ENCODE data around the gene MKLN1.

The MKLN1 gene

GRCh38 chr7:131522325-131522930, 194.8 kb downstream of the MKLN1 start:
- DNase-seq (ENCODE audit: low spot score): no peak

- DNase-seq (ENCODE audit: low spot score): no peak
Measured at GRCh38 chr7:131524115-131524514, 196.4 kb downstream of the MKLN1 start.

- no peak for DNase-seq (ENCODE audit: low spot score)
Measured at GRCh38 chr7:131524703-131525102, 197.0 kb downstream of the MKLN1 start.

GRCh38 chr7:131525820-131526219, 198.1 kb downstream of the MKLN1 start:
- DNase-seq (ENCODE audit: low spot score): no peak

GRCh38 chr7:131527456-131527855, 199.8 kb downstream of the MKLN1 start:
- no peak for DNase-seq (ENCODE audit: low spot score)

- DNase-seq (ENCODE audit: low spot score): no peak
Measured at GRCh38 chr7:131529179-131529578, 201.5 kb downstream of the MKLN1 start.

GRCh38 chr7:131529617-131530016, 201.9 kb downstream of the MKLN1 start:
- no peak for DNase-seq (ENCODE audit: low spot score)

- no peak for DNase-seq (ENCODE audit: low spot score)
Measured at GRCh38 chr7:131530137-131530536, 202.5 kb downstream of the MKLN1 start.

- no peak for DNase-seq (ENCODE audit: low spot score)
Measured at GRCh38 chr7:131532570-131533091, 205.0 kb downstream of the MKLN1 start.

- no peak for DNase-seq (ENCODE audit: low spot score)
Measured at GRCh38 chr7:131533151-131533559, 205.5 kb downstream of the MKLN1 start.

GRCh38 chr7:131533566-131534561, 206.2 kb downstream of the MKLN1 start:
- no peak for DNase-seq (ENCODE audit: low spot score)

- no peak for DNase-seq (ENCODE audit: low spot score)
Measured at GRCh38 chr7:131536361-131536849, 208.7 kb downstream of the MKLN1 start.

- no peak for DNase-seq (ENCODE audit: low spot score)
Measured at GRCh38 chr7:131537571-131537978, 209.9 kb downstream of the MKLN1 start.

- DNase-seq (ENCODE audit: low spot score): no peak
Measured at GRCh38 chr7:131538071-131538812, 210.6 kb downstream of the MKLN1 start.

GRCh38 chr7:131538813-131539179, 211.1 kb downstream of the MKLN1 start:
- no peak for DNase-seq (ENCODE audit: low spot score)

- DNase-seq (ENCODE audit: low spot score): no peak
Measured at GRCh38 chr7:131540491-131541162, 213.0 kb downstream of the MKLN1 start.

- DNase-seq (ENCODE audit: low spot score): no peak
Measured at GRCh38 chr7:131543298-131543697, 215.6 kb downstream of the MKLN1 start.

GRCh38 chr7:131544021-131544420, 216.3 kb downstream of the MKLN1 start:
- DNase-seq (ENCODE audit: low spot score): no peak

- no peak for DNase-seq (ENCODE audit: low spot score)
Measured at GRCh38 chr7:131544449-131545301, 217.0 kb downstream of the MKLN1 start.

GRCh38 chr7:131546126-131546525, 218.4 kb downstream of the MKLN1 start:
- no peak for DNase-seq (ENCODE audit: low spot score)
